ENCODE results near the gene NEK10.
"Not testable (repeated sequence)": the region's sequence is repeated elsewhere in the genome, so short reads cannot be mapped to it uniquely, and the experiment has no call there.

The NEK10 gene

DNA sequence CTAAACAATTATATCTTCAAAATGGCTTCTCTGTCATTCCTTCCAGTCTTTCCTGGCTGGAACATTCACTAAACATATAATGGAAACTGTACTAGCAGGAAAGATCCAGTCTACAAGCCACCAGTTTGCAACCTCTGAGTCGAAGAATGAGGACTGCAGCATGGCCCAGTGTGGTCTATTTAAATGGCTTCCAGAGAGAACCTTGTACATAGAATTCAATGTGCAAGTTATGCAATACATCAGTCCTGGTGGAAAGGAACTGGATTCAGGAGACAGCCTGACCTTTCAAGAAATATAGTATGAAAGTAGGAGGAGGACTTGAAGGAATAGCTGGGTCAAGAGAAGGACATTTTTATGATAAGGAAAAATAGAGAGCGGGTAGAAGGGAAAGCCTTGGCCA is 49.9 kb downstream of the NEK10 start:
- no peak overlapping the region for H3K4me3 ChIP-seq (ENCODE audit: low read length)
- no peaks in the 10 kb centered on the region for H3K27me3 ChIP-seq (ENCODE audit: insufficient read depth, low read length)
- H3K4me1 ChIP-seq (ENCODE audit: insufficient read depth, low read length), result no peaks in the 10 kb centered on the region
- no peaks in the 10 kb centered on the region for H3K36me3 ChIP-seq (ENCODE audit: insufficient read depth, low read length)
- no peak overlapping the region for H2AFZ ChIP-seq (ENCODE audit: low read depth, low read length)
- no peaks in the 10 kb centered on the region for H3K9me3 ChIP-seq (ENCODE audit: low read length)

DNA sequence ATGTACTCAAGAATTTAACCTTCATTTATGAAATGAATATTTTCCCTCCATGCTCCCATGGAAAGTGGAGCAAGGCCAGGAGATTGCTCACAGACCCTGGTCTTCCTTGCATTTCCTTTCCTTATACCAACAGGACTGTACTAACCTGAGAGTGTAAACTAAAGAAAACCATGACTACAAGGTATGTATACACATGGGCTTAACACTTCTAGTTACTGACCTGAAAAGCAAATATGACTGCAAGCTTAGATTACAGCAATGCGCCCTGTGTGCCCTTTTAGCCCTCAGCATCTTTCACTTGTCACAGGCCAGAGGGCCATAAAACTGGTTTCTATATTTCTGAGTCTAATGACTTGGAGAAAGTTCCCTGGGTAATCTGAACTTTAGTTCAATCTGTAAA is 52.1 kb downstream of the NEK10 start:
- Histone ChIP-seq H3K9me3 (ENCODE audit: low read length) (no peaks in the 10 kb centered on the region), H3K4me3 (ENCODE audit: low read length) (no peak overlapping the region), H3K27me3 (ENCODE audit: insufficient read depth, low read length) (no peaks in the 10 kb centered on the region), H2AFZ (ENCODE audit: low read depth, low read length) (no peak overlapping the region), H3K36me3 (ENCODE audit: insufficient read depth, low read length) (no peaks in the 10 kb centered on the region), H3K4me1 (ENCODE audit: insufficient read depth, low read length) (no peaks in the 10 kb centered on the region)

DNA sequence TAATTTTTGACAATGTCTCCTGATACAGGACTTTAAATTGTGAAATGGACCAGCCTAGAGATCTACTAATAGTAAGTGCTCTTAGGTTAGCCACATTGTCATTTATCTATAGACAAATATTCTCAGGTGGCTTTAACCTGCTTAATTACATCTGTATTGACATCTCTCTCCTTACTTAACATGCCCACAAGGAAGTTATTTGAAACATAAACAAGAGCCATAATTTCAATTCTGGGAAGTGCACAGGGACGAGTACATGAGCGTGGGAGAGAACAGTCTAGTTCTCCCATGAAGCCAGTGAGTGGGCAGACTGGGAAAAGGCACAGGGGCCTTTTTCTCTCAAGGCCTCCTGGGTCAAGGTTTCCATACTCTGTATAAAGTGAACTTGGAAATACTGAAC is 54.2 kb downstream of the NEK10 start:
- Histone ChIP-seq H3K36me3 (ENCODE audit: insufficient read depth, low read length) (no peaks in the 10 kb centered on the region), H2AFZ (ENCODE audit: low read depth, low read length) (no peak overlapping the region), H3K4me3 (ENCODE audit: low read length) (no peak overlapping the region), H3K9me3 (ENCODE audit: low read length) (no peaks in the 10 kb centered on the region), H3K4me1 (ENCODE audit: insufficient read depth, low read length) (peaks cover 6% of the 10 kb centered on the region), H3K27me3 (ENCODE audit: insufficient read depth, low read length) (no peaks in the 10 kb centered on the region)

DNA sequence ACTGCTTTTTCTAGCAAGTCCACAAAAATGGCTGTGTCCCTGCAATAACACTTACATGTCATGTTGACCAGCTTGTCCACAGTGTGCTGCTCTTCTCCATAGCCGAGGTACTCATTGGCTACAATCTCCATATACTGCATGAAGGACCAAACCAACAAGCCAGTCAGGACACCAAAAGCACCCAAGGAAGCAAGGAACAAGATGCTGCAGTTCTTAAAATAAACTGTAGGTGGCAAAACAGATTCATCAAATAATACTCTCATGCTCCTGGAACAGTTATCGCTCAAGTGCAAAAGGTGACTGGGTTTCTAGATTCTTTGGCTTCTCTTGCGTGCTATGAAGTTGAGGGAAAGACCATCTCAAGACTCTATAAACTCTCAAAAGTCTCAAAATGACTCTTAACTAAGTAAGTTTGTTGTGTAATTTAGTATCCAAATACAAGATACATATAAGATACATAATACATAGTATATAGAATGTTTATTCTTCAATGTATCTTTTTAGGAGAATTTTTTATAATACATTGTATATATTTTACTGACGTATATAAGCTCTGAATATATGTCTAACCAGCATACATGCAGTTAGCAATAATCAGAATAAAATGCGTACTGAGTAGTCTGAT is 57.0 kb downstream of the NEK10 start:
- no peak overlapping the region for H2AFZ ChIP-seq (ENCODE audit: low read depth, low read length)
- no peak overlapping the region for H3K4me3 ChIP-seq (ENCODE audit: low read length)
- H3K36me3 ChIP-seq (ENCODE audit: insufficient read depth, low read length), result no peaks in the 10 kb centered on the region
- peaks cover 6% of the 10 kb centered on the region for H3K4me1 ChIP-seq (ENCODE audit: insufficient read depth, low read length)
- no peaks in the 10 kb centered on the region for H3K27me3 ChIP-seq (ENCODE audit: insufficient read depth, low read length)
- no peaks in the 10 kb centered on the region for H3K9me3 ChIP-seq (ENCODE audit: low read length)

DNA sequence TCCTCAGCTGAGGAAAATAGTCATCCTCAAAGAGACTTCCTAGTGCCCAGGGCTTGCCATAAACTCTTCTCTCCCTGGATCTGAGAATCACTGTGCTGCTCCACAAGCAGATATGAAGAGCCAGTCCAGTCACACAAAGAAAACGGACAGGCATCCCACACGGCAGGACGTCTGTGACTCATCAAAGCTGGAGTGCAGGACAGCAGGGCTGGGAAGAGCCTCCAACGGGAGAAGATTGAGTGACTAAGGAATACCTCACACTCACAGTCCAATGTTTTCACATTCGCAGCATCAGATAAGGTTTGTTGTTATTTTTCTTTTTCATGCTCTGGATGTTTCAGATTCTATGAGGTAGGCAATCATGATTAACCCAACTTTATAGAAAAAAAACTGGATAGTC is 57.8 kb downstream of the NEK10 start:
- Histone ChIP-seq H3K27me3 (ENCODE audit: insufficient read depth, low read length) (no peaks in the 10 kb centered on the region), H3K4me1 (ENCODE audit: insufficient read depth, low read length) (peaks cover 6% of the 10 kb centered on the region), H3K9me3 (ENCODE audit: low read length) (no peaks in the 10 kb centered on the region), H3K36me3 (ENCODE audit: insufficient read depth, low read length) (no peaks in the 10 kb centered on the region), H3K4me3 (ENCODE audit: low read length) (no peak overlapping the region), H2AFZ (ENCODE audit: low read depth, low read length) (no peak overlapping the region)

DNA sequence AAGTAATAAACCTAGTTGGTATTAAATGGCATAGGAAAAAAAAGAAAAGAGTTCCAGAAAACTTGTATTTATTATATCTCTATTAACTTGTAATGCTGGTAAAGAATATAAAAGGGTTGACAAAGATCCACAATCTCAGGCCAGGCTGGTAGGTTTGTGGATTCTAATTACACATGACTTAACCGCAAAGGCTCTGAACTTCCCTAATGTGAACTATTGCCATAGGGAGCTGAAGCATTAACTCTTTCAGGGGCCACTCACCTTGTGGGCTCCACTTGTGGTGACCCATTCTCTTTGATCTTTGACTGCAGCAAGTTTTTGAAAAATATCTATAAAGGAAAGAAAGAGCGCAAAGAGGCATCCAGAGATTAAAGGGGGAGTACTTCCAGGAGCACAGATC is 58.5 kb downstream of the NEK10 start:
- H3K4me3 ChIP-seq (ENCODE audit: low read length), result no peak overlapping the region
- H3K4me1 ChIP-seq (ENCODE audit: insufficient read depth, low read length), result peaks cover 6% of the 10 kb centered on the region
- H2AFZ ChIP-seq (ENCODE audit: low read depth, low read length), result no peak overlapping the region
- no peaks in the 10 kb centered on the region for H3K36me3 ChIP-seq (ENCODE audit: insufficient read depth, low read length)
- no peaks in the 10 kb centered on the region for H3K27me3 ChIP-seq (ENCODE audit: insufficient read depth, low read length)
- H3K9me3 ChIP-seq (ENCODE audit: low read length), result no peaks in the 10 kb centered on the region

DNA sequence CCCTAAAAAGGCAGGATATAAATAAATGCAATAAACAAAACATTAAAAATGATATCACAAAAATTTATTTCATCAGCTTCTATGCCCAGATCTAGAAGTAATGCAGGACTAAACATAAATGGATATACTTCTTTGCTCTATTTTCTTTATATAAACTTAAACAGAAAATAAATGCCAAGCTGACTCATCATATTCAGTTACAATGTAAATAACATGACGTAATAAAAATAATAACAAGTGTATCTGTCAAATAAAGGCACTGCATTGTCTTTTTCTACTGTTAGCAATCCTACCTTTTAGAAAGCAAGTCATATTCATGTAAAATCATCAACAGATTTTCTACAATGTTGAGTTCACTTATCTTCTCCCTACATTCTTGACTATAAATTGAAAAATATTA is 61.6 kb downstream of the NEK10 start:
- no peak overlapping the region for H3K4me3 ChIP-seq (ENCODE audit: low read length)

DNA sequence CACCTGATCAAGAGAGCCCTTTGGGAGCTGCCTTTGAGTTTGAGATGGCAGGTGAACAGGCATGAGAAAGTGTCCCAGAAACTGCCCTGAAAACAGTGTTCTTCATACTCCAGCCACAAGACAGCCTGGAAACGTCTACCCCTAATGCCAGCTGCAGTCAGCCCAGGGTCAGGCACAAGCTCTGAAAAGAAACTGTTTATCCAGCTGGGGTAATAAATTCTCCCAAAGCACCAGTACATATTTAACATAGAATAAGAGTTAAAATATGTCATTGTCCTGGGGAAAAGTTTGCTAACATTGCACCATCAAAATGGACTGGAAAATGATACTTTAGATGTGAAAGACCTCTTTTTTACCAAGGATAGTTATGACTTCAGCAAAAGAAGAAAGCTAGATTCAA is 66.3 kb downstream of the NEK10 start:
- Histone ChIP-seq H3K4me1 (ENCODE audit: insufficient read depth, low read length) (no peaks in the 10 kb centered on the region), H2AFZ (ENCODE audit: low read depth, low read length) (no peak overlapping the region)

More for the DNA sequence above, 61.6 kb downstream of the NEK10 start:
- no peak overlapping the region for H2AFZ ChIP-seq (ENCODE audit: low read depth, low read length)
- no peaks in the 10 kb centered on the region for H3K9me3 ChIP-seq (ENCODE audit: low read length)
- H3K4me1 ChIP-seq (ENCODE audit: insufficient read depth, low read length), result peaks cover 6% of the 10 kb centered on the region
- no peaks in the 10 kb centered on the region for H3K36me3 ChIP-seq (ENCODE audit: insufficient read depth, low read length)
- H3K27me3 ChIP-seq (ENCODE audit: insufficient read depth, low read length), result no peaks in the 10 kb centered on the region

DNA sequence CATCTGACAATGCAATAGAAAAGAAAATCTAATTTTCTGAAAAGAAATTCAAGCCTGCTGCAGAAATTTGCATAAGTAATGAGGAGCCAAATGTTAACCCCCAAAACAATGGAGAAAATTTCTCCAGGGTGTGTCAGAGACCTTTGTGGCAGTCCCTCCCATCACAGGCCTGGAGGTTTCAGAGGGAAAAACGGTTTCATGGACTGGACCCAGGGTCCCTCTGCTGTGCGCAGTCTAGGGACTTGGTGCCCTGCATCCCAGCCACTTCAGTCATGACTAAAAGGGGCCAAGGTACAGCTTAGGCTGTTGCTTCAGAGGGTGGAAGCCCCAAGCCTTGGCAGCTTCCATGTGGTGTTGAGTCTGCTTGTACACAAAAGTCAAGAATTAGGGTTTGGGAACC is 70.2 kb downstream of the NEK10 start:
- H3K4me3 ChIP-seq (ENCODE audit: low read length); H3K27me3 ChIP-seq (ENCODE audit: insufficient read depth, low read length); H3K36me3 ChIP-seq (ENCODE audit: insufficient read depth, low read length); H3K9me3 ChIP-seq (ENCODE audit: low read length); H3K4me1 ChIP-seq (ENCODE audit: insufficient read depth, low read length); H2AFZ ChIP-seq (ENCODE audit: low read depth, low read length): not testable (repeated sequence)

More for the DNA sequence above, 66.3 kb downstream of the NEK10 start:
- peaks cover 10% of the 10 kb centered on the region for H3K9me3 ChIP-seq (ENCODE audit: low read length)
- no peaks in the 10 kb centered on the region for H3K27me3 ChIP-seq (ENCODE audit: insufficient read depth, low read length)
- no peaks in the 10 kb centered on the region for H3K36me3 ChIP-seq (ENCODE audit: insufficient read depth, low read length)
- no peak overlapping the region for H3K4me3 ChIP-seq (ENCODE audit: low read length)

DNA sequence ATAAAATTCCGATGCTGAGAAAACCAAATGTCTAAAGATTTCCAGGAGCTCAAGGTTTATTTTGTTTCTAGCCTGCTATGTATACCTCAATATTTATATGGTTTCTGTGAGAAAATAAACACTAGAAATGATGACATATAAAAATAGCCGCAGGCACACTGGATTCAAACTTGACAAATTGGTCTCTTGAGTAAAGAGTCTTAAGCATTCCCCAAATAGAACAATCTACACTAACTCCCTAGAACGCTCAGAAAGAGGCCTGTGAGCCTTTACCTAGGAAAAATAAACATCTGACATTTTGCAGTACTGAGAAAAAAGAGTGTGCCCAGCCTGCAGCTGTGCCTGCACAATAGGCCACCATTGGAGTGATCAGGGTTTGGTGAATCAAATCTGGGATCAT is 75.2 kb downstream of the NEK10 start:
- Histone ChIP-seq H3K27me3 (ENCODE audit: insufficient read depth, low read length) (no peaks in the 10 kb centered on the region), H3K36me3 (ENCODE audit: insufficient read depth, low read length) (no peaks in the 10 kb centered on the region), H3K9me3 (ENCODE audit: low read length) (peaks cover under 1% of the 10 kb centered on the region), H3K4me1 (ENCODE audit: insufficient read depth, low read length) (no peaks in the 10 kb centered on the region), H2AFZ (ENCODE audit: low read depth, low read length) (no peak overlapping the region), H3K4me3 (ENCODE audit: low read length) (no peak overlapping the region)

DNA sequence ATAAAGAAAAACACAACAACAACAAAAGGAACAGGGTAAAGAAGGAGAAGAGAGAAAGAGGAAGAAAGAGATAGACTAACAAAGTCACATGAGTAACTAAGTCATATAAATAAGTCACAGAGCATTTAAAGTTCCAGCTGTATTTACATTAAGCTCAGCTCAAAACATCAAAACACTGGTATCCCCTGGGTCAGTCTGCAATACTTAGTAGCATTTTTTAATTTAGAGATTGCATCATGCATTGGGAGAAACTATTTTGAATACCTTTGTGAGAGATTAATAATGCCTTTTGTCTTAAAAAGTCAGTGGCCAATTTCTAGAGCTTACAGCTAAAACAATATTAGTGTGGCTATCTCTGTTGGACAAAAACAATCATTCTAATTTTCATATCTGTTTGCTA is 78.4 kb downstream of the NEK10 start:
- H3K4me3 ChIP-seq (ENCODE audit: low read length), result no peak overlapping the region
- H3K36me3 ChIP-seq (ENCODE audit: insufficient read depth, low read length), result no peaks in the 10 kb centered on the region
- H2AFZ ChIP-seq (ENCODE audit: low read depth, low read length), result no peak overlapping the region
- H3K4me1 ChIP-seq (ENCODE audit: insufficient read depth, low read length), result no peaks in the 10 kb centered on the region
- no peaks in the 10 kb centered on the region for H3K27me3 ChIP-seq (ENCODE audit: insufficient read depth, low read length)
- no peaks in the 10 kb centered on the region for H3K9me3 ChIP-seq (ENCODE audit: low read length)

DNA sequence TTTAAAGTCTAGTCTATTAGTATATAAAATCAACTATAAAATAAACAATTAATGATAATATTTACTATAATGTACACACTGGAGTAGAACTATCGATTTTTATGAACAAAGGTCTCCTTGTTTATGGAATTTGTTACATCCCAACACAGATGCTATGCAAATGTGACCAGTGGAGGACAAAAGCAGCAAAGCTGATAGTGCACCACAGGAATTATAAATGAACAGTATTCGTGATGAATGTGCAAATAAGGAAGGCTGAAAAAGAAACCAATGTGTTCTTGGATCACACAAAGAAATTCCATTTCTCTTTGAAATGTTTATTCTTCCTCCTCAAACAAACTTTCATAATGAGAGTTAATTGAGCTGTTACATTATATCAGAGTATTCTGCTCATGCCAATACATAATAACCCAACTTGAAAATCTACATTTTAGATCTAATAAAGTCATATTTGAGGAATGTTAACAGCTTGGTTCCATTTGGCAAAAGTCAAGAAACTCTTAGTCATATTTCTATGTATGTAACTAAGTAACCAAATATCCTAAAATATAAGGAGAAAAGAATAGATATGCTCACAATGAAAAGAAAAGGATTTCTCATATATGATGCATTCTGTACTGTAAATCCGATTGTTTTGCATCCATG is 79.3 kb downstream of the NEK10 start:
- Histone ChIP-seq H3K9me3 (ENCODE audit: low read length) (no peaks in the 10 kb centered on the region), H3K36me3 (ENCODE audit: insufficient read depth, low read length) (no peaks in the 10 kb centered on the region), H3K4me1 (ENCODE audit: insufficient read depth, low read length) (no peaks in the 10 kb centered on the region), H3K4me3 (ENCODE audit: low read length) (no peak overlapping the region), H3K27me3 (ENCODE audit: insufficient read depth, low read length) (no peaks in the 10 kb centered on the region), H2AFZ (ENCODE audit: low read depth, low read length) (peak overlapping the region; percentile 37)

DNA sequence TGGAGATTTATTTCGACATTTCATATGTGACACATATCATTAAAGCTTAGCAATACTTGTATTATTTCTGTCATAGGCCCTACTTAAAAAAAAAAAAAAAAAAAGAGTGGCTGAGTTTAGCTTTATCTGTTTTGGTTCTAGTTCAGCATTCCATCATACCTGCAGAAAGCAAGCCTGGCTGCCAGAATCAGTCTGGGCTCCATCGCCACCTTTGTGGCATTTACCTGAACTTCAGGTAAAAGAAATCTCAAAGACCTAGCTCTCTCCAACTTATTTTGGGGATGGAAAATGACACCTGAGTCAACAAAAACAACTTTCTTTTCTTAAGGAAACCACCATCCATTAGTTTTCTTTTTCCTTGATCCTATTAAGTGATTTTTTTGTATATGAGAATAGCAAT is 82.1 kb downstream of the NEK10 start:
- H3K27me3 ChIP-seq (ENCODE audit: insufficient read depth, low read length), result no peaks in the 10 kb centered on the region
- no peaks in the 10 kb centered on the region for H3K9me3 ChIP-seq (ENCODE audit: low read length)
- H3K4me3 ChIP-seq (ENCODE audit: low read length), result no peak overlapping the region
- no peaks in the 10 kb centered on the region for H3K36me3 ChIP-seq (ENCODE audit: insufficient read depth, low read length)
- H3K4me1 ChIP-seq (ENCODE audit: insufficient read depth, low read length), result no peaks in the 10 kb centered on the region
- H2AFZ ChIP-seq (ENCODE audit: low read depth, low read length), result no peak overlapping the region

DNA sequence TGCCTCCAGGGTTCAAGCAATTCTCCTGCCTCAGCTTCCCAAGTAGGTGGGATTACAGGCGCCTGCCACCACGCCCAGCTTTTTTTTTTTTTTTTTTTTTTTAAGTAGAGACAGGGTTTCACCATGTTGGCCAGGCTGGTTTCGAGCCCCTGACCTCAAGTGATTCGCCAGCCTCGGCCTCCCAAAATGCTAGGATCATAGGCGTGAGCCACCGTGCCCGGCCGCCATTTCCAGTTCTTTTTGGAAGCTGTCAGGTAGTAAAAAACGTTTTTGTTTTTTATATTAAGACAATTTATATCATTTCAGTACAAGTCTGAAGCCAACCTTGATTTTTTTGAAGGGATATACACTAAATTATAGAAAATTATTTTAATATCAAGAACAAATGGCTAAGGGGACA is 82.7 kb downstream of the NEK10 start:
- H3K36me3 ChIP-seq (ENCODE audit: insufficient read depth, low read length); H3K4me3 ChIP-seq (ENCODE audit: low read length); H3K27me3 ChIP-seq (ENCODE audit: insufficient read depth, low read length); H3K9me3 ChIP-seq (ENCODE audit: low read length); H2AFZ ChIP-seq (ENCODE audit: low read depth, low read length); H3K4me1 ChIP-seq (ENCODE audit: insufficient read depth, low read length): not testable (repeated sequence)

Data from neuron (in vitro differentiated cells).